GM21717 (cell line): ENCODE results near the gene ATXN10.

Experiments
- ATAC-seq: cut with Tn5 transposase; IDR thresholded peaks from one replicate; pipeline ENCODE4 v1.9.1; 2021; ENCODE audit warnings: mild to moderate bottlenecking, moderate library complexity; ENCODE audit not compliant: unreplicated experiment

ATXN10 gene

GRCh38 chr22:45817745-45818423, 146.2 kb downstream of the ATXN10 start:
- no peak for ATAC-seq

GRCh38 chr22:45818424-45819085, 146.9 kb downstream of the ATXN10 start:
- no peak for ATAC-seq

GRCh38 chr22:45819305-45819704, 147.7 kb downstream of the ATXN10 start:
- no peak for ATAC-seq

GRCh38 chr22:45823336-45823735, 151.7 kb downstream of the ATXN10 start:
- ATAC-seq: no peak

DNA sequence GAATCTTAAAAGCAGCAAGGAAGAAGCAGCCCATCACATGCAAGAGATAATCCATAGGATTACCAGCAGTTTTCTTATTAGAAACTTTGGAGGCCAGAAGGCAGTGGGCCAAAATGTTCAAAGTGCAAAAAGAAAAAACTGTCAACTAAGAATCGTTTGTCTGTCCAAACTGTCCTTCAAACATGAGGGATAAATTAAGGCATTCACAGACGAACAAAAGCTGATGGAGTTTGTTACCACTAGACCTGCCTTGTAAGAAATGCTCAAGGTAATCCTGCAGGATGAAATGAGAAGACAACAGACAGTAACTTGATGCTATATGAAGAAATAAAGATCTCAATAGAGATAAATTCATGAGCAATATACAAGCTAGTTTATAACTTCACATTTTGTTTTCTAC, 154.9 kb downstream of the ATXN10 start:
- no peak for ATAC-seq

- ATAC-seq: no peak
Measured at GRCh38 chr22:45828841-45829240, 157.2 kb downstream of the ATXN10 start.

GRCh38 chr22:45830531-45831245, 159.1 kb downstream of the ATXN10 start:
- ATAC-seq: no peak

DNA sequence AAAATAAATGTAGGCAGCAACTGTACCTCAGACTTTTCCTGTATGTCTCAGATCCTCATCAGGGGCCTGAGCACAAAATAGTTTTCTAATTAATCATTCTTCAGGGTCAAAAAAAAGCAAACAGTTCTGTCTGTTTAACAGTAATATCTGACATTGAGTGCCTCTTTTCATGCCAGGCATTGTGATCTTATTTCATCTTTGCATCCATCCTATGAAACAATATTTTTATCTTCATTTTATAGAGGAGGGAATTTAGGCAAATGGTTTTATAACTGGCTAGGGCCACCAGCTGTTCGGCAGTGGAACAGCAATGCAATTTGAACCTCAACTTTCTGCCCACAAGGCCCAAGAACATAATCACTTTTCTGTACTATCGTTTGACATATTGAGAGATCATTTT, 159.8 kb downstream of the ATXN10 start:
- no peak for ATAC-seq

DNA sequence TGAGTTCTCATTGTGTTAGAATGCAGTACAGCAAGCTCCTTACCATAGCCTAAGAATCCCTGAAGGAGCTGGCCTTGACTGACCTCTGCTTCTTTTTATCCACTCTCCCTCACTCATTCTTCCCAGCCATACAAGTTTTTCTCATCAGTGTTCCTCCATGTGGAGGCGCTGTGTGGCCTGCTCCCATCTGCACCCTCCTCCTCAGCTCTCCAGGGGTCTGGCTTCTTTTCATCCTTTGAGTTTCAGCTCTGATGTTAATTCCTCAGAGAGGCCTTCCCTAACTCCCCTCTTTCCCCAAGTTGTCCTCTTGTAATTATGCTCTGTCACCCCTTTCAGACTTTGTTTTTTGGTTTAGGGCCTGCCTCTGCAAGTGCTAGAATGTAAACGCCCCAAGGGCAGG, 160.5 kb downstream of the ATXN10 start:
- no peak for ATAC-seq

GRCh38 chr22:45832959-45833580, 161.4 kb downstream of the ATXN10 start:
- no peak for ATAC-seq

DNA sequence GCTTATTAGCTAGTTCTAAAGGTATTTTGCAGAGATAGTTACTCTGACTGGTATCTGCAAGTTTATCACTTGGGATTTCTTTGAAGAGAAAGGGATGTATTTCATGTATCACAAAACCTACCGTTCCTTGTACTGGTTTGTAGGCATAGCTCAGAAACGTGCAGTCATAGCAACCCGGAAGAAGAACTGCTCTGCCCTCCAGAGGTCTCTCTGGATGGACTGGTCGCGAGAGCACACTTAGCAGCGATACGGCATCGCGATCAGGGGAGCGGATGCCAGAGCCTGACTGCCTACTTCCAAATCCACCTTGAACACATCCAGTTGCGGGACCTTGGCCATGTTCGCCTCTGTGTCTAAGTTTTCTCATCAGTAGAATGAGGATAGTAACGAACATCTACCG, 162.0 kb downstream of the ATXN10 start:
- ATAC-seq: no peak

DNA sequence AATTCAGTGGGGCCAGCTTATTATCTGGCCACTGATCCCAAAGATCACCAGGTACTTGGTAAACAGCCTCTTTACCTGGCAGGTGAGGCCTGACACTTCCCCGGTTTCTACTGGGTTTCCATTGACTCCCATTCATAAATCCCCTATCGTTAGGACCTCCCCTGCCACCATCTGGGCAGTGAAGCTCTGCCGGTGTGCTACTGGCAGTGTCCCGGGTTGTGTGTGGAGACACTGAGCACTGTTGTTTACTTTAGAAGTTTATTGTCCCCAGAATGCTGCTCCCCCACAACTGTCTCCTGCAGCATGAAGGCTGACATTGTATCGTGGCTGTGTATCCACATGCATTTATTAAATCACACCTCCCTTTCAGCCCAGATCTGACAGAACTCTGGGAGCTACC, 162.6 kb downstream of the ATXN10 start:
- ATAC-seq: no peak

DNA sequence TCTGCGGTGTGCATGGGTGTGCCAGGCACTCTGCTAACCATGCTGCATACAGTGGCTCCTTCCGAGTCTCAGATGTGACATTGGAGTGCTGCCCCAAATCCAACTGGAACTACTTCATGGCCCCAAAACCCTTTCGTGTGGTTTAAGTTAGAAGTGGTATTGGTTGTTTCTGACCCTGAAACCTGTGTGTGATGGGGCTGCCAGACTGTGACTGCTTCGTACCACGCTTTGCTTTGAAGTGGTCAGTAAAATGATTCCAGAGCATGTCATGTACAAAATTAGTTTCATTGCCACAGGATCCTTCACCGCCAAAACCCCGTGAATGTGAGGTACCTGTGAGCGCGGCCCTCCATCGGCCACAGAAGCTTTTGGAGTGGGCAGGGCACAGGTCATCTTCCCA, 163.2 kb downstream of the ATXN10 start:
- ATAC-seq: no peak

- ATAC-seq: no peak
Measured at GRCh38 chr22:45836418-45837169, 165.0 kb downstream of the ATXN10 start.

GRCh38 chr22:45837508-45837907, 165.9 kb downstream of the ATXN10 start:
- ATAC-seq: no peak

- no peak for ATAC-seq
Measured at GRCh38 chr22:45838305-45838887, 166.8 kb downstream of the ATXN10 start.

DNA sequence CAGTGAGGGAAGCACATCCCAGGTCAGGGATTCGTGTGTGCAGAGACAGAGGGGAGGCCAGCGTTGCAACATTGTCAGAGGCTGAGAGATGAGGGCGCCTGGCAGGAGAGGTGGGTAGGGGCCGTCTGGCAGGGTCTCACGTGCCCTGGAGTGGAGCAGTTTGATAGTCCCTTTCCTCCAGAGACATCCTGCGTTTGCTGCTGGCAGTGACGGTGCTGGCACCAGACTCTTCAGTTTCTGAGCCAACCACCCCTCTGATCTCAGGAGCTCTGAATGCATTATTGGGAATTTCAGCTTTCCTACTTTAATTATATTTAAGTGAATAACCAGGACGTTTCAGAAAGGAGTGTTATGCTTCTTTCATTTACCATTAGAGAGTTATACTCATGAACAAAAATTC, 168.8 kb downstream of the ATXN10 start:
- ATAC-seq: no peak

DNA sequence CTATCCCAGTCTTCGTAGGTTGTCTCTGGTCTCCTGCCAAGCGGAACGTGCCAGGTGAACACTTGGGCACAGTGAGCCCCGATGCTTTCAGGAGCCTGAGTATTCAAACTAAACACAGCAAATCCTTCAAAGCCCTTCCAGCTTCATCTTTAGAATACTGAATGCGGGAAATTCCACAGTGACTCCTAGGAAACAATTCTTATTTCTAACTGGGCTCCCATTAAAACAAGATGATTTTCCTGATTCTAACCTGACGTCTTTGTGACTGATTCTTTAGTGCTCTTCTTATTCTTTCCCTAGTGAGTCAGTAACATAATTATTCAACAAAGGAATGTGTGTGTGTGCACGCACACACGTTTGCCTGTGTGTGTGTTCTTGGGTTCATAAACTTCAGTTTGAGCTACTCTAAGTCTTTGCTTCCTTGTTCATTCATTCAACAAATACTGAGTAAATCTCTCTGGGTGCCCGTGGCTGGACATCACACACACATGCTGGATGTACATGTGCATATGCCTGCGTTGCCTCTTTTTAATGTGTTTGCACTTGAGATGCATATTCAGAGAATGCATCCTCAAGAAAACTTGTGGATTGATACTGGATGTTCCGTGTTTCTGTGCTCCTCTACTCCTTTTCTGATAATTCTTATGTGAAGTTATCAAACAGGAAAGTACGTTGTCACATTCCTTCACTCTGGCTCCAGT, 170.8 kb downstream of the ATXN10 start:
- ATAC-seq: no peak

DNA sequence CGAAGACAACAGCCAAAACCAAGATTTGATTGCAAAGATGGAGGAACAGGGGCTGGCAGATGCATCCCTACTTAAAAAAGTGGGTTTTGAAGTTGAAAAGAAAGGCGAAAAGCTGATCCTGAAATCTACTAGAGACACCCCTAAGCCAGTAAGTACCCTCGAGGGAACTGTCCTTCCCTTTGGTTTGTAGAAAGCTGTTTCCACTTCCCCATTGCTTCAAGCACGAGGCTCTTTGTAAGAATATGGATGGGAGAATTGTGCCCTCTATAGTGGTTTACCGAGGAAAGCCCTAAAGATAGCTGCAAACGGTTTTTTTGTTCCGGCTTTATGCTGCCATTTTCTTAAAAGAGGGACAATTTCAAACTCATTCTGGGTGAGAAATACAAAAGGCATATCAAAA, 171.4 kb downstream of the ATXN10 start:
- ATAC-seq: no peak

DNA sequence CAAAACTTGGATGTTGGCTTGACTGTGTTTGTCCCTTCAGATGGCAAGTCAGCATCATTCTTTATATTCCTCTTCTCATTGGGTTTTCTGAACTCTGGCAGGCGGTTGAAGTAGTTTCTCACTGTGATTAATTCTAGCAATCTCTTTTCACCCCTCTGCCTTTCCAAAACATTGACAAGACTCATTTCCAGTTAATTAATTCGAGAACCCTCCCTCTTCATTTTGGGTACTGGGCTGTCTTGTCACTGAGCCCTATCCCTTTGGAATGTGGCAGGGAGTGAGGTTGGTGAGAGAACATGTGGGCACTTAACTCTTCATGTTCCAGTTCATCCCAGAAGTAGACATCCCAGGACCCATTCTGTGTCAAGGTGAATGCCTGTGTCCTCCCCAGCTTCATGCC, 172.4 kb downstream of the ATXN10 start:
- ATAC-seq: no peak
